Measurements from ENCODE around the gene RNF5. TPM values are rescaled to one million over a fixed set of nuclear protein-coding genes. Genes with fewer than 3 reads are reported as not detected.

The RNF5 gene
- total RNA-seq, 1 experiment from 2014 or later: 114 TPM

GRCh38 chr6:32137454-32137853 lies 40.8 kb upstream of the RNF5 start:
- CTCF ChIA-PET: interaction anchor here (2.4 kb wide), 1 partner anchor 11 kb away, joined by 16 read pairs; no protein-coding TSS in a partner anchor
- no peak for DNase-seq (ENCODE audit: low spot score)
- Mint-ChIP-seq H3K9me3 (no peaks in the 10 kb centered on the region), H3K27me3 (ENCODE audit: low read depth) (peaks cover 30% of the 10 kb centered on the region), H3K36me3 (no peaks in the 10 kb centered on the region), H3K4me3 (no peak overlapping the region), H3K4me1 (no peaks in the 10 kb centered on the region), H3K27ac (no peak overlapping the region)
- ATAC-seq: no peak
- no peak for TF ChIP-seq PRRX2 (CRISPR knock-in tag; IDR thresholded peaks at IDR 0.05)
- no peak for TF ChIP-seq ARID4B (CRISPR knock-in tag; IDR thresholded peaks at IDR 0.05; ENCODE audit: borderline replicate concordance)
- TF ChIP-seq ZBTB43 (CRISPR knock-in tag; IDR thresholded peaks at IDR 0.05): no peak
- TF ChIP-seq TEAD4 (CRISPR knock-in tag; IDR thresholded peaks at IDR 0.05): no peak
- TF ChIP-seq NFE2L1 (CRISPR knock-in tag; IDR thresholded peaks at IDR 0.05): no peak
- TF ChIP-seq RELA (CRISPR knock-in tag; IDR thresholded peaks at IDR 0.05; ENCODE audit: borderline replicate concordance): no peak
- no peak for TF ChIP-seq SP1 (CRISPR knock-in tag; conservative IDR thresholded peaks at IDR 0.05)
- TF ChIP-seq, protein P1, sequence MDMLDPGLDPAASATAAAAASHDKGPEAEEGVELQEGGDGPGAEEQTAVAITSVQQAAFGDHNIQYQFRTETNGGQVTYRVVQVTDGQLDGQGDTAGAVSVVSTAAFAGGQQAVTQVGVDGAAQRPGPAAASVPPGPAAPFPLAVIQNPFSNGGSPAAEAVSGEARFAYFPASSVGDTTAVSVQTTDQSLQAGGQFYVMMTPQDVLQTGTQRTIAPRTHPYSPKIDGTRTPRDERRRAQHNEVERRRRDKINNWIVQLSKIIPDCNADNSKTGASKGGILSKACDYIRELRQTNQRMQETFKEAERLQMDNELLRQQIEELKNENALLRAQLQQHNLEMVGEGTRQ (CRISPR knock-in tag; IDR thresholded peaks at IDR 0.05): no peak
- TF ChIP-seq ZNF396 (CRISPR knock-in tag; IDR thresholded peaks at IDR 0.05; ENCODE audit: borderline replicate concordance): no peak
- TF ChIP-seq, protein P2, sequence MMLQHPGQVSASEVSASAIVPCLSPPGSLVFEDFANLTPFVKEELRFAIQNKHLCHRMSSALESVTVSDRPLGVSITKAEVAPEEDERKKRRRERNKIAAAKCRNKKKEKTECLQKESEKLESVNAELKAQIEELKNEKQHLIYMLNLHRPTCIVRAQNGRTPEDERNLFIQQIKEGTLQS (CRISPR knock-in tag; conservative IDR thresholded peaks at IDR 0.05): no peak
- POLR2A ChIA-PET: no interaction called here

DNA sequence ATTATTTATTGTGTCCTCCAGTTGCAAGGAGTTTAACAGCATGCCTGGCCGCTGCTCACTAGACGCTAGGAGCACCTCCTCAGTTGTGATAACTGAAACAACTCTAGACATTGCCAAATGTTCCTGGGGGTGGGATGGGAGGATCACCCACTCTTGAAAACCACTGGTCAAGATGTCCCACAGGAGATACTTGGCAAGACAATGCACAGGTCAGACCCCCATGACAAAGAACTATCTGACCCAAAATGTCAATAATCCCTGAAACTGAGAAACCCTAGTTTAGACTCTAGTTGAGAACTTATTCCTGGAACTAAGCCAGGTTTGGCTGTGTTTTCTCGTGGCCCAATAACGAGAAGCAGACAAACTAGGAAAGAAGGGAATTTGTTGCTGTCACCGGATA lies 38.6 kb upstream of the RNF5 start:
- ChIA-PET CTCF (interaction anchor here (1.4 to 2.4 kb wide), 2 partner anchors 9 to 10 kb away, joined by 4 to 16 read pairs; partner anchors contain the start of gene FKBPL), POLR2A (no interaction called here)
- no peaks in the 10 kb centered on the region for H3K36me3 Mint-ChIP-seq
- DNase-seq (ENCODE audit: low spot score): no peak
- H3K9me3 Mint-ChIP-seq: no peaks in the 10 kb centered on the region
- H3K27me3 Mint-ChIP-seq (ENCODE audit: low read depth): peaks cover 16% of the 10 kb centered on the region
- TF ChIP-seq HMGXB4 (CRISPR knock-in tag; IDR thresholded peaks at IDR 0.05): no peak
- TF ChIP-seq ZNF425 (CRISPR knock-in tag; conservative IDR thresholded peaks at IDR 0.05): no peak
- no peak for TF ChIP-seq MYBL2 (CRISPR knock-in tag; IDR thresholded peaks at IDR 0.05)
- TF ChIP-seq GRHL2 (CRISPR knock-in tag; IDR thresholded peaks at IDR 0.05; ENCODE audit: insufficient replicate concordance, severe bottlenecking): no peak
- TF ChIP-seq MLX (CRISPR knock-in tag; IDR thresholded peaks at IDR 0.05): no peak
- no peak for TF ChIP-seq JAZF1 (CRISPR knock-in tag; IDR thresholded peaks at IDR 0.05)
- TF ChIP-seq, protein P2 (CRISPR knock-in tag; conservative IDR thresholded peaks at IDR 0.05): no peak
- TF ChIP-seq NR2C2 (CRISPR knock-in tag; IDR thresholded peaks at IDR 0.05): no peak
- no peak overlapping the region for H3K4me3 Mint-ChIP-seq
- ATAC-seq: no peak
- H3K4me1 Mint-ChIP-seq: no peaks in the 10 kb centered on the region
- H3K27ac Mint-ChIP-seq: no peak overlapping the region
